NCI-H526 treated with DMSO at 0.1 percent for 48 hours (cell line): ENCODE data around the gene ONECUT1.

ENCODE experiments used
- DNase-seq: peaks from one replicate; lab custom pipeline; 2025; lab: John Stamatoyannopoulos, UW

The ONECUT1 gene

GRCh38 chr15:52796753-52797520 is 6.8 kb upstream of the ONECUT1 start:
- no peak for DNase-seq

DNA sequence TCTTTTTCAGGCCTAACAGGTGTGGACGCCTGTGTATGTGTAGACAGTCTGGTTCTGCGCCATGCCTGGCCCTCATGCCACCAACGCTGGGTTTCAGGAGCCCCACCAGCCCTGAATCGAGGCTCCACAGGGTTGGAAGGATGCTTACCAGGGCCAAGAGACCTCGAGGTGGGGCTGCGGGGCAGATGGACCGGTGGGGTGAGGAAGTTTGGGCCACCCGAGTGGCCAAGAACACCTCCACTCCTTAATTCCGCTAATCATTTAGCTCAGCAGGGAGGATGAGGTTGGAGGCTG is 6.0 kb upstream of the ONECUT1 start:
- no peak for DNase-seq

DNA sequence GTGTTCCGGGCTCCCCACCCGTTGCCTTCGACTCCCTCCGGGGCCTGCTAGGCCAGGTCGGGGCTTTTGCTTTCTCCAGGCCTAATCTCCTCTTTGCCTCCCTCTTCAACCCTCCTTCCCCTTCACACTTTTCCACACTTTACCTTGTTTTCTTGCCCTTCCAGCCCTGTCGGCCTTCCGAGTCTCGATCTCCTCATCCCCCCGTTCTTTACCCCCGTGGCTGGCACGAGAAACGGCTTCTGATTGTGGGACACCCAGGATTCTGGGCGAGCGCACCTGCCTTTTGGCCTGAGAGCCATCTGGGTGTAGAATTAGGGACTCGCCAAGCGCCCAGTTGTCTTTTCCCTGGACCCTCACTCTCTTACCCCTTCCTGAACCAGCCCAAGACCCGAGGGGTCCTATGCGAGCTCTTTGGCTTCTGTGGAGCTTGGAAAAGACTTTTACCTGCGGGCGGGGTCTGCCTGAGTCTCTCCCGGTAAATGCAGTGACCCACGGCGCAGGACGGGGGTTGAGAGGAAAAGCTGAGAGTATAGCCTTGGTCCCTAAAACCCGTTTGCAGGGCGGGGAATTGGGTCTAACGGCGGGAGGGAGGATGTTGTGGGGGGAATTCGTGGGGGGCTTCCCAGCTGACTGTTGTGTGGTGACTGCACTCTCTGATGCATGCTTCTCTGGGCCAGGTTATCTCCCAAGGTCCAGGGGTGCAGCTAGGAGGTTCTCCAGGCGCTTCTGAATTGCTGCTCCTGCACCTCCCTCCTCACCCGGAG is 5.5 kb upstream of the ONECUT1 start:
- no peak for DNase-seq

DNA sequence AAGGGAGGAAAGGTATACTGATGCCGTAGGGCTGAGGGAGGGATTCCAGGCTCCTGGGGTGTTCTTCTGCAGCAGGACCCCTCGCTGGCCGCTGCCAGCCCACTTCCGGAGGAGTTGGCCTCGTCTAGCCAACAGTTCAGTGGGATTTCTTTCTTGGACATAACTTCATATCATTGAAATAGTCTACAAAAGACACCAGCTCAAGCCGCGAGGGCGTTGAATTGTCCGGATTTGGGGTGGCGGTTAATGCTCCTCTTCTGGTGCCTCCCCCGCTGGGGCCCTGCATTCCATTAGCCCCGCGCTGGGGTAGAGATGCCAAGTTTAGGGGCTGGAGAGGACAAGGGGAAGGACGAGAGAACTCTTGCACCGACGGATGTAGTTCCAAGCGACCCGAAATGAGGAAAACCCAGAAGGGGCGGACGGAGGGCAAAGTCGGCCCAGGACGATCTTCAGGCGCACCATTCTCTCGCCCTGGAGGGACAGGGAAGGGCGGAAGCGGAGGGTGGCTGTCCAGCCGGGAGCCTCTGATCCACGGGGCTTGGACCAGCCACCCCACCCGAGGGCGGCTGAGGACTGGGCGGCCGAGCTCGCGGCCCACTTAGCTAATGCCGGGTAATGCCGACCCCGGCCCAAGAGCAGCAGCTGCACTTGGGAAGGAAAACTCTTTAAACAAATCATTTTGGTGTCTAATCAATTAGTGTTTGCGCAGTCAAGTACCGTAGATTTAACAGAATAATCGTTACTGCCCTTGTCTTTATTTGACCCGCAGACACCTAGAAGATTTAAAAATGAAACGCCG is 4.7 kb upstream of the ONECUT1 start:
- no peak for DNase-seq

DNA sequence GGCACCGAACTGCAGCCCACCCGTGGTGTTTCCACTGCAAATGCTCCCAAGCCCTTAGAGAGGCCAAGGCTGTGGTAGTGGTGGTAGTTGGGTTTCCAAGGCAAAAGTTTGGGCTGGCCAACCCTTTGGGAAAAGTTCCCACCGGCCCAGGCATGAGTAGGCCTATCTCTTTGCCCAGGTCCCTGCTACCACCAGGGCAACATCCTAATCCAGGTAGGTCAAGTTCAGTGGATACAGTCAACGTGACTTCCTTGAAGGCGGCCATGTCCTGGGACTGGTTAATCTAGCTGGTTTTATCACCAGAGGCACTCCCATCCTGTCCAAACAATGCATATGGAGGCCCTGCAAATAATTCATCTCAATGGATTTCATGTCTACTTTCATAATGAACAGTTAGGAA is 1.6 kb upstream of the ONECUT1 start:
- no peak for DNase-seq

GRCh38 chr15:52790941-52791751 is 1.0 kb upstream of the ONECUT1 start:
- DNase-seq = no peak

GRCh38 chr15:52789601-52790168 is 451 bp downstream of the ONECUT1 start:
- DNase-seq = peak; percentile 34

DNA sequence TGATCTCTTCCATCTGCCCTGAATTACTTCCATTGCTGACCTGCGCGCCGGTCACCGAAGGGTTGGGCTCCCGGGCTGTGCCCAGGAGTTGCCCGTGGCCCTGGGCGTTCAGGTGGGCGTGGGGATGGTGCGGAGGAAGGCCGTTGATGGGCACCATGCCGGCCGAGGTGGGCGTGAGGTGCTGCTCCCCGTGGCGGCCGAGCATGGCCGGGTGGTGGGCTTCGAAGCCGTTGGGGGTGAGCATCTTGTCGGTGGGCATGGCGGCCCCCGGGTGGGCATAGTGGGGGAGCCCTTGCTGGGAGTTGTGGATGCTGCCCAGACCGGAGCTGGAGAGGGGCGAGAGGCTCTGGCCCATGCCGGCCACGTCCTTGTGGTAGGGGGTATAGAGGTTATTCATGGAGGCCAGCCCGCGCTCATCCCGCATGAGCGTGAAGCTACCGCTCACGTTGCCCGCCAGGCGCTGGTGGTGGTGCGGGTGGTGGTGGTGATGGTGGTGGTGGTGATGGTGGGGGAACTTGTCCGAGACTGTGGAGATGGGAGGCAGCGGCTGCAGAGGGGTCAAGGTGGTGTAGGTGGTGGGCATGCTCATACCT is 1.0 kb downstream of the ONECUT1 start:
- no peak for DNase-seq

- peak; percentile 61 for DNase-seq
Observed at GRCh38 chr15:52788099-52788986, 1.8 kb downstream of the ONECUT1 start.

- DNase-seq = no peak
Observed at GRCh38 chr15:52787549-52788098, 2.5 kb downstream of the ONECUT1 start.

GRCh38 chr15:52787123-52787503 is 3.0 kb downstream of the ONECUT1 start:
- DNase-seq = peak; percentile 13

GRCh38 chr15:52786436-52787122 is 3.6 kb downstream of the ONECUT1 start:
- no peak for DNase-seq

- no peak for DNase-seq
Observed at GRCh38 chr15:52785672-52786406, 4.3 kb downstream of the ONECUT1 start.

- DNase-seq = no peak
Observed at GRCh38 chr15:52784799-52785671, 5.1 kb downstream of the ONECUT1 start.

- DNase-seq = peak; percentile 52
Observed at GRCh38 chr15:52783929-52784798, 6.0 kb downstream of the ONECUT1 start.

- DNase-seq = no peak
Observed at GRCh38 chr15:52783191-52783829, 6.8 kb downstream of the ONECUT1 start.
